Uterus (tissue), 2 donors: ENCODE measurements around the gene UBASH3A.

ENCODE experiments used
- CTCF ChIP-seq, 4 experiments: fragments of 200-600 bp in 2 of 4; fragments of 450-650 bp in 2 of 4; sonication (generic) in 2 of 4; IDR thresholded peaks; one replicate each; pipeline ENCODE4 v1.5.1; 2016 to 2019; ENCODE audit warnings: antibody characterized with exemption in 4 of 4, mild to moderate bottlenecking in 2 of 4, moderate library complexity in 1 of 4
- POLR2A ChIP-seq, 2 donors: fragments of 450-650 bp; IDR thresholded peaks; one replicate each; pipeline ENCODE4 v1.6.1; 2016; ENCODE audit warnings: antibody characterized with exemption in 2 of 2, mild to moderate bottlenecking in 1 of 2, moderate library complexity in 1 of 2

GRCh38 chr21:42401820-42402251 lies 1.9 kb upstream of the UBASH3A start:
- TF ChIP-seq POLR2A (IDR thresholded peaks at IDR 0.05) = no peak
- TF ChIP-seq CTCF (IDR thresholded peaks at IDR 0.05) = no peak
